Amygdala (tissue), 56 donors: Measurements from ENCODE around the gene TAB2.

Experiments
- DNase-seq, 56 donors: peaks; one replicate each; lab custom pipeline; 2025; lab: John Stamatoyannopoulos, UW

Gene TAB2, protein sequence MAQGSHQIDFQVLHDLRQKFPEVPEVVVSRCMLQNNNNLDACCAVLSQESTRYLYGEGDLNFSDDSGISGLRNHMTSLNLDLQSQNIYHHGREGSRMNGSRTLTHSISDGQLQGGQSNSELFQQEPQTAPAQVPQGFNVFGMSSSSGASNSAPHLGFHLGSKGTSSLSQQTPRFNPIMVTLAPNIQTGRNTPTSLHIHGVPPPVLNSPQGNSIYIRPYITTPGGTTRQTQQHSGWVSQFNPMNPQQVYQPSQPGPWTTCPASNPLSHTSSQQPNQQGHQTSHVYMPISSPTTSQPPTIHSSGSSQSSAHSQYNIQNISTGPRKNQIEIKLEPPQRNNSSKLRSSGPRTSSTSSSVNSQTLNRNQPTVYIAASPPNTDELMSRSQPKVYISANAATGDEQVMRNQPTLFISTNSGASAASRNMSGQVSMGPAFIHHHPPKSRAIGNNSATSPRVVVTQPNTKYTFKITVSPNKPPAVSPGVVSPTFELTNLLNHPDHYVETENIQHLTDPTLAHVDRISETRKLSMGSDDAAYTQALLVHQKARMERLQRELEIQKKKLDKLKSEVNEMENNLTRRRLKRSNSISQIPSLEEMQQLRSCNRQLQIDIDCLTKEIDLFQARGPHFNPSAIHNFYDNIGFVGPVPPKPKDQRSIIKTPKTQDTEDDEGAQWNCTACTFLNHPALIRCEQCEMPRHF

GRCh38 chr6:149317644-149318571 is at the start of gene TAB2:
Gene TAB2 (plus strand): TSS chr6:149317712. CDS start chr6:149369998, 52,286 bp downstream.
- peak in 43 of 56 donors; percentile 14 to 84 (median 56) for DNase-seq

DNA sequence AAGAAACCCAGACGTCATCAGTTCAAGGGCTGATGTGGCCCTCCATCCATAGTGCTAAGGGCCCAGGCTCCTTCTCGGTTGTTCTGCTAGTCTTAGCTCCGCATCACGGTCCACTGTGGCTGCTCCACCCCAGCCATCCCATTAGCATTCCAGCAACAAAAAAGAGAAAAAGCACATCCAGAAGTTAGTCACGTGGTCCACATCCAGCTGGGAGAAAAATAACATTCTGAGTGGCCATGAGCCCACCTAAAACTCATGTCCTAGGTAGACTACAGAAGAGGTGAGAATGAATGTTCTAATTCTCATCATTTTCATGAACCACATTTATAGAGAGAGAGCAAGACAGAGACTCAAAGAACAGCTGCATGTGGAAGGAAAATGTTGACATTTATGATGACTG is 49.4 kb upstream of the TAB2 start:
- no peak for DNase-seq

DNA sequence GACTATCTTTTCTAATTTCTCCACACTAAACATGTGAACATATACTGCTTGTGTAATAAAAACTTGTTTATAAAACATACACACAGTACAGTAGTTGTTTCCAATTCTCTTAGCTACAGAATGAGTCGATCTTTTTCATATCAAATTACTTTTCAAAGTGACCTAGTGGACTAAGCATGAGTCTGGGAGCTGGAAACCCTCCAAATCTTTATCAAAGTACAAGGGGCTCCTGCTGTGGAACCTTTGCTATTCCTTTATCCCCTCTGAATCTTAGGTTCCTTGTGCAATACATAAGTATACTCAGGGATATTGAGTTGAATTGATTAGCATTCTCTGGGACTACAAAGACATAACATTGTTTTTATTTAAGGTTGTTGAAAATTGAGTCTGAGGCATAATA is 48.7 kb upstream of the TAB2 start:
- DNase-seq, result no peak

DNA sequence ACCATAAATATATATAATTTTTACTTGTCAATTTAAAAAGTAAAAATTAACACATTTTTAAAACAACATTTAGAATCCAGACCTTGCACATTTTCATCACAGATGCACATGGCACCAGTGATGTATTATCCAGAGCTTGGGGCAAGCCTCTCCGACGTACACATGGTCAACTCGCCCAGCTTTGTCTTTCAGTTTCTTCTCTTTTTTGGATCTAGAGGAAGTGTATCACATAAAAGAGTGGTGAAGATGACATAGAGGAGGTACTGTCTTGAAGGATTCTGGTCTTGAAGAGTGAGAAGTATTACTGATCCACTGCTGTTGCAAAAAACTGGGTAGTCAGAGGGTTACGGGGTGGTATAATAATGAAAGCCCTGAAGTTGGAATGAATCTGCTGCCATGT is 46.9 kb upstream of the TAB2 start:
- DNase-seq, result no peak

- DNase-seq, result peak in 1 of 56 donors; percentile 35
Measured at GRCh38 chr6:149271348-149272340, 45.9 kb upstream of the TAB2 start.

DNA sequence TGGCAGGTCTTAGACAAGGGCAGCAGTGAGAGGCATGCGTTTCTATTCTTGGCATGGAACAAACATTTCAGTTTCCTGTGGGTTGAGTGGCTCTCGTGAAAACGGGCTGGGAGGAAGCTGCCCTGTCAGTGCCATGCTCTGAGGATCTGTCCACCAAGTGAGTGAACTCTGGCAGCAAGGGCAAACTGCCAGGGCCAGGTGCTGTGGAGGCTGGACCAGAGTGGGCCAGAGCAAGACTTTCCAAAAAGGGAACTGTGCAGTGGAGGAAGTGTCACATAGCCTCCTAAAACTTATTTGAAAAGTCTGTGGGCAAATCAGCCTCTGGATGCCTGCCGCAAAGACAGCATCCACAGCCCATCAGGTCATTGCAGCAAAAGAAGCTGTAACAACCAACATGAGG is 44.2 kb upstream of the TAB2 start:
- peak in 22 of 56 donors; percentile 4 to 63 (median 34) for DNase-seq

GRCh38 chr6:149275621-149276020 is 41.9 kb upstream of the TAB2 start:
- DNase-seq, result no peak

DNA sequence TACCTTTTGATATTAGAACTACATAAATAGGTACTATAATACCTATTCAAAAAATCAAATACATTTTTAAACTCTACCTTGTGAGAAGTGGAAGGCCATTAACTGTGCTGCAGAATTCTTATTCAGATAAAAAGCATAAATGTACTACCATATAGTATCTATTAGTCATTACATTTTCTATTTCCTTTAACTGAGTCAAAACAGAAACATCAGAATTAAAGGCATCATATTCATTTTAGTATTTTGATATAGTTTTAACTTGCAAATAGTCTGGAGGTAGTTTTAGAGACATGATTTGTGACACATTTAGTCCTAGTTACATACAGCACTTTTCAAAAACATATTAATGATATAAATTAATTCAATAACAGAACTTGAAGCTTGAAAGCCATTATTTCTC is 39.9 kb upstream of the TAB2 start:
- no peak for DNase-seq

DNA sequence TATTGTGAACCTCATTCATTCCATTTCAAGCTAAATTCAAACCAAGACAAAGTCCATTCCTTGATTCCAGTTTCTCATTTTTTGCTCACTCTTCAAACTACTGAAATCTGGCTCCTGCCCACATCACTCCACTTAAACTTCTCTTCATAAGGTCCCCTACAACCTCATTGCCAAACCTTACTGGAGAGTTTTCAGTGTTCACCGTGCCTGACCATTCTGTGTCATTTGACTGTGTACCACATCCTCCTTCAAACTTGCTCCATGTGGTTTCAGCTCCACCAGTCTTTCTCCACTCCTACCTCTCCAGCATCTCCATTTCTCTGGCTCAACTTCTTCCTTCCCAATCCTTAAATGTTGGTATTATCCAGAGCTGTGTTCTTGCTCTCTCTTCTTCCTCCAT is 38.5 kb upstream of the TAB2 start:
- no peak for DNase-seq

GRCh38 chr6:149284904-149285303 is 32.6 kb upstream of the TAB2 start:
- no peak for DNase-seq

DNA sequence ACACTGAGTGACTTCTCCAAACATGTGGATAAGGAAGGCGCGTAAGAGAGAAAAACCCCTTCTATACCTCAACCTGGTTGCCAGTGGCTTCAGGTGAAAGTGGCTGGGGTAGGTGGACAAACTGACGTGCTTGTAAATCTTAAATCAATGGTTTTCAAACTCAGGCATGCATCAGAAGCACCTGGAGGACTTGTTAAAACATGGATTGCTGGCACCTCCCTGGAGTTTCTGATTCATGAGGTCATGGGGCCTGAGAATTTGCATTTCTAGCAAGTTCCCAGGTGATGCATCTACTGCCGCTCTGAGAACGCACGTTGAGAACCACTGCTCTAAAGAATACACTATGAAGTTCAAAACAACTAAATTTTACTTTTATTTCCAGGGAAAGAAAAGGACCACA is 31.9 kb upstream of the TAB2 start:
- DNase-seq, result no peak

DNA sequence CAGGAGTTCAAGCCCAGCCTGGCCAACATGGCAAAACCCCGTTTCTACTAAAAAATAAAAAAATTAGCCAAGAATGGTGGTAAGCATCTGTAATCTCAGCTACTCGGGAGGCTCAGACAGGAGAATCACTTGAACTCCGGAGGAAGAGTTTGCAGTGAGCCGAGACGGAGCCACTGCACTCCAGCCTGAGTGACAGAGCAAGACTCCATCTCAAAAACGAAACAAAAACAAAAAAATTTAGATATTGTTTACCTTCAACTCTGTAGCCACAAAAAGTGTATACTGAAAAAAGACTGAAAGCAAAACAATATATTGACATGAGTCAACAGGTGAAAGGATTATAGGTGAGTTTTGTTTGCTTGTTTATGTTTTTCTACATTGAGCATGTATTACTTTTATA is 30.6 kb upstream of the TAB2 start:
- no peak for DNase-seq

DNA sequence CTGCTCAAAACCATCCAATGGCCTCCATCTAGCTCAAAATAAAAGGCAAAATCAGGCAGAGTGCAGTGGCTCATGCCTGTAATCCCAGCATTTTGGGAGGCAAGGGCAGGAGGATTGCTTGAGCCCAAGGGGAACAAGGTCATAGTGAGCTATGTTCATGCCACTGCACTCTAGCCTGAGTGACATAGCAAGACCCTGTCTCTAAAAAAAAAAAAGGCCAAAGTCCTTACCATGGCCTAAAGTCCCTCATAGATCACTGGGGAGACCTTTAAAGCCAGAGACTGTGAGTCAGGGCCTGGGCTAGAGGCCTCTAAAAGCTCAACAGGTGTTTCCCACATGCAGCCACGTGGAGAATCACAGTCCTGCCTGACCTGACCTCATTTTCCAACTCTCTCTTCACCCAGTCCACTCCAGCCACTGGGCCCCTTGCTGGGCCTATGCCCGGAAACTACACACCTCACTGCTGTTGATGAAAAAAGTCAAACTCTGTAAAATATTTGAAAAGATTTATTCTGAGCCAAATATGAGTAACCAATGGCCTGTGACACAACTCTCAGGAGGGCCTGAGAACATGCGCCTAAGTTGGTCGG is 28.2 kb upstream of the TAB2 start:
- DNase-seq, result no peak

DNA sequence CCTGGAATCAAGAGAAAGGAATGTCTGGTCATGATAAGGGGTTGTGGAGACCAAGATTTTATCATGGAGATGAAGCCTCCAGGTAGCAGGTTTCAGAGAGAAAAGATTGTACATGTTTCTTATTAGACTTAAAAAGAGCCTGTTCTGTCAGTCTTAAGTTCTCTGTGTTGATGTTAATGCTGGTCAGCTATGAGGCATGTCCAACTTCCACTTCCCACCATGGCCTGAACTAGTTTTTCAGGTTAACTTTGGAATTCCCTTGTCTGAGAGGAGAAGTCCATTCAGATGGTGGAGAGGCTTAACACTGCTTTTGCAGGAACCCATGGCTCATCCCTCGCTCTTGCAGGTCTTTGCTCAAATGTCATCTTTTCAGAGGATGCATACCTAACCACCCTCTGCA is 27.5 kb upstream of the TAB2 start:
- DNase-seq, result no peak

GRCh38 chr6:149293244-149293643 is 24.3 kb upstream of the TAB2 start:
- DNase-seq, result no peak

GRCh38 chr6:149300563-149300962 is 16.9 kb upstream of the TAB2 start:
- no peak for DNase-seq

DNA sequence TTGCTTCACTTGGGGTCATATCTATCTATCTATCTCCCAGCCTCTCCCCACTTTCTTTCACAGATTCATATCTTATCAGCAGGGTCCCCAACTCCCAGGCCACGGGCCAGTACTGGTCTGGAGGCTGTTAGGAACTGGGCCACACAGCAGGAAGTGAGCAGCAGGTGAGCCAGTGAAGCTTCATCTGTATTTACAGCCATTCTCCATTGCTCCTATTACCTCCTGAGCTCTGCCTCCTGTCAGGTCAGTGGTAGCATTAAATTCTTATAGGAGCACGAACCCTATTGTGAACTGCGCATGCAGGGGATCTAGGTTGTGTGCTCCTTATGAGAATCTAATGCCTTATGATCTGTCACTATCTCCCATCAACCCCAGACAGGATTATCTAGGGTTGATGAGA is 14.8 kb upstream of the TAB2 start:
- no peak for DNase-seq

DNA sequence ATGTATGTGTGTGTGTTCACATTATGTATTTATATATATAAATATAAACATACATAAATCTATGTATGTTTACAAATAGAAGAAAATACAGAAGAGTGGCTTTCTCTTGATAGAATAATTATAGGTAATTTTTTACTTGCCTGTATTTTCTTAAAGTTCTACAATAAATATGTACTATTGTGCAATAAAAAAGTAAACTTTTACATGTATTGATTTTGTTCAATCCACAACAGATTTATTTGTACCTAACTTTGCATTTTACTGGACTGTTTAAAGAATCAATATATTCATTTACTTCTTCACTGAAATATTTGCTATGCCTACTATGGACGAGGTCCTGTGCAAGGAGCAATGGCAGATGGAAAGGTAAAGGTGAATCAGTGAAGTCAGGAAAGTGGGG is 14.0 kb upstream of the TAB2 start:
- DNase-seq, result no peak

- DNase-seq, result no peak
Measured at GRCh38 chr6:149305372-149305771, 12.1 kb upstream of the TAB2 start.
